ENCODE data around the gene CBLN4.

The CBLN4 gene

GRCh38 chr20:56014151-56014550, 8.8 kb upstream of the CBLN4 start:
- no peak overlapping the region for H3K4me3 ChIP-seq (ENCODE audit: control insufficient read depth, low read depth, low read length)
- no peak for TF ChIP-seq CTCF (conservative IDR thresholded peaks at IDR 0.05; ENCODE audit: control insufficient read depth, insufficient read depth, low read depth, low read length)
- DNase-seq (ENCODE audit: low read depth) = no peak

GRCh38 chr20:56004611-56005388, 519 bp downstream of the CBLN4 start:
- no peak overlapping the region for H3K4me3 ChIP-seq (ENCODE audit: control insufficient read depth, low read depth, low read length)
- TF ChIP-seq CTCF (conservative IDR thresholded peaks at IDR 0.05; ENCODE audit: control insufficient read depth, insufficient read depth, low read depth, low read length) = no peak
- DNase-seq (ENCODE audit: low read depth) = no peak

DNA sequence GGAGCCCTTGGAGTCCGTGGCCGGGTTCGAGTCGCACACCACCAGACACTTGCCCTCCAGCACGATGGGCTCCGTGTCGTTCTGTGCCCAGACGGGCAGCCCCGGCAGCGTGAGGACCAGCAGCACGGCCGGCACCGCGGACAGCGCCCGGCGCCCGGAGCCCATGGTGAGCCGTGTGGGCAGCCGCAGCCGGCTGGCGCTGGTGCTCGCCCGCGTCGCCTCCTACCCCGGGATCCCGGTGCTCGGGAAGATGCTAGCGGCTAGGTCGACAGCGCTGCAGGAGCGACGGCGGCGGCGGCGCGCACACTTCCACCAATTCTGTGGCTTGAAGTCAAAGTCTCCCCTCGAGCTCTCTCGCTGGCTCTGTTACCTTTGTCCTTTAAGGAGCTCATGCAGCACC, 1.3 kb downstream of the CBLN4 start:
- TF ChIP-seq CTCF (conservative IDR thresholded peaks at IDR 0.05; ENCODE audit: control insufficient read depth, insufficient read depth, low read depth, low read length) = no peak
- no peak for DNase-seq (ENCODE audit: low read depth)
- no peak overlapping the region for H3K4me3 ChIP-seq (ENCODE audit: control insufficient read depth, low read depth, low read length)

GRCh38 chr20:56002908-56003800, 2.2 kb downstream of the CBLN4 start:
- H3K4me3 ChIP-seq (ENCODE audit: control insufficient read depth, low read depth, low read length) = no peak overlapping the region
- no peak for DNase-seq (ENCODE audit: low read depth)
- TF ChIP-seq CTCF (conservative IDR thresholded peaks at IDR 0.05; ENCODE audit: control insufficient read depth, insufficient read depth, low read depth, low read length) = no peak

GRCh38 chr20:56001890-56002289, 3.4 kb downstream of the CBLN4 start:
- TF ChIP-seq CTCF (conservative IDR thresholded peaks at IDR 0.05; ENCODE audit: control insufficient read depth, insufficient read depth, low read depth, low read length) = no peak
- H3K4me3 ChIP-seq (ENCODE audit: control insufficient read depth, low read depth, low read length) = no peak overlapping the region
- DNase-seq (ENCODE audit: low read depth) = no peak

GRCh38 chr20:56001106-56001785, 4.1 kb downstream of the CBLN4 start:
- DNase-seq (ENCODE audit: low read depth) = no peak
- no peak overlapping the region for H3K4me3 ChIP-seq (ENCODE audit: control insufficient read depth, low read depth, low read length)
- no peak for TF ChIP-seq CTCF (conservative IDR thresholded peaks at IDR 0.05; ENCODE audit: control insufficient read depth, insufficient read depth, low read depth, low read length)
